MM.1S (cell line): ENCODE measurements around the gene WIPF2.

Experiments used
- DNase-seq: peaks from one replicate; pipeline ENCODE4 v3.0.0-alpha.2; 2015
- H2AFZ ChIP-seq: fragments of 300-600 bp; sonication (generic); 2 replicates; pipeline ENCODE4 v1.6.0; 2016; ENCODE audit warnings: antibody characterized with exemption, low read length
- H3F3A ChIP-seq: fragments of 300-600 bp; sonication (generic); 2 replicates; pipeline ENCODE4 v1.6.1; 2016; ENCODE audit warnings: mild to moderate bottlenecking, antibody characterized with exemption, low read length, moderate library complexity, mixed read lengths; ENCODE audit not compliant: insufficient read depth
- H3K27ac ChIP-seq: fragments of 300-600 bp; sonication (generic); 2 replicates; pipeline ENCODE4 v1.5.1; 2016; ENCODE audit warnings: mild to moderate bottlenecking, low read length
- H3K27me3 ChIP-seq: fragments of 300-600 bp; sonication (generic); replicated peaks from 2 replicates; pipeline ENCODE4 v1.6.0; 2016; ENCODE audit warnings: low read length; ENCODE audit not compliant: insufficient read depth
- H3K36me3 ChIP-seq: fragments of 300-600 bp; sonication (generic); replicated peaks from 2 replicates; pipeline ENCODE4 v1.6.1; 2016; ENCODE audit warnings: mild to moderate bottlenecking, low read length, mixed read lengths; ENCODE audit not compliant: insufficient read depth
- H3K4me1 ChIP-seq: fragments of 300-600 bp; sonication (generic); 2 replicates; pipeline ENCODE4 v1.6.1; 2016; ENCODE audit warnings: low read length, mixed read lengths
- H3K4me2 ChIP-seq: fragments of 300-600 bp; sonication (generic); 2 replicates; pipeline ENCODE4 v1.6.0; 2016; ENCODE audit warnings: low read depth, low read length
- H3K4me3 ChIP-seq: fragments of 300-600 bp; sonication (generic); 2 replicates; pipeline ENCODE4 v1.5.1; 2016; ENCODE audit warnings: low read length, mixed read lengths
- H3K79me2 ChIP-seq: fragments of 300-600 bp; sonication (generic); 2 replicates; pipeline ENCODE4 v1.6.1; 2016; ENCODE audit warnings: mixed run types, low read length, mixed read lengths
- H3K9ac ChIP-seq: fragments of 300-600 bp; sonication (generic); 2 replicates; pipeline ENCODE4 v1.6.1; 2016; ENCODE audit warnings: low read length, mixed read lengths
- H3K9me2 ChIP-seq: fragments of 300-600 bp; sonication (generic); replicated peaks from 2 replicates; pipeline ENCODE4 v1.6.1; 2016; ENCODE audit warnings: mild to moderate bottlenecking, low read length, mixed read lengths; ENCODE audit not compliant: insufficient read depth
- H3K9me3 ChIP-seq: fragments of 300-600 bp; sonication (generic); replicated peaks from 2 replicates; pipeline ENCODE4 v1.6.1; 2016; ENCODE audit warnings: mild to moderate bottlenecking, low read length, mixed read lengths; ENCODE audit not compliant: insufficient read depth
- H4K20me1 ChIP-seq: fragments of 300-600 bp; sonication (generic); 2 replicates; pipeline ENCODE4 v1.6.1; 2016; ENCODE audit warnings: mild to moderate bottlenecking, low read length, moderate library complexity, mixed read lengths; ENCODE audit not compliant: insufficient read depth
- EZH2 ChIP-seq: fragments of 300-600 bp; sonication (generic); optimal IDR thresholded peaks from 2 replicates; pipeline ENCODE3; 2017; ENCODE audit warnings: low read depth, mild to moderate bottlenecking, antibody characterized with exemption, low read length, mixed read lengths
- EZH2phosphoT487 ChIP-seq: fragments of 300-600 bp; sonication (generic); IDR thresholded peaks from 2 replicates; pipeline ENCODE4 v1.6.1; 2018; ENCODE audit warnings: antibody characterized with exemption, low read length
- TF ChIP-seq, protein P1 (sequence below): fragments of 300-600 bp; sonication (generic); IDR thresholded peaks from 2 replicates; pipeline ENCODE4 v1.5.1; 2016; ENCODE audit warnings: antibody characterized with exemption, low read length, mixed read lengths

The WIPF2 gene

DNA sequence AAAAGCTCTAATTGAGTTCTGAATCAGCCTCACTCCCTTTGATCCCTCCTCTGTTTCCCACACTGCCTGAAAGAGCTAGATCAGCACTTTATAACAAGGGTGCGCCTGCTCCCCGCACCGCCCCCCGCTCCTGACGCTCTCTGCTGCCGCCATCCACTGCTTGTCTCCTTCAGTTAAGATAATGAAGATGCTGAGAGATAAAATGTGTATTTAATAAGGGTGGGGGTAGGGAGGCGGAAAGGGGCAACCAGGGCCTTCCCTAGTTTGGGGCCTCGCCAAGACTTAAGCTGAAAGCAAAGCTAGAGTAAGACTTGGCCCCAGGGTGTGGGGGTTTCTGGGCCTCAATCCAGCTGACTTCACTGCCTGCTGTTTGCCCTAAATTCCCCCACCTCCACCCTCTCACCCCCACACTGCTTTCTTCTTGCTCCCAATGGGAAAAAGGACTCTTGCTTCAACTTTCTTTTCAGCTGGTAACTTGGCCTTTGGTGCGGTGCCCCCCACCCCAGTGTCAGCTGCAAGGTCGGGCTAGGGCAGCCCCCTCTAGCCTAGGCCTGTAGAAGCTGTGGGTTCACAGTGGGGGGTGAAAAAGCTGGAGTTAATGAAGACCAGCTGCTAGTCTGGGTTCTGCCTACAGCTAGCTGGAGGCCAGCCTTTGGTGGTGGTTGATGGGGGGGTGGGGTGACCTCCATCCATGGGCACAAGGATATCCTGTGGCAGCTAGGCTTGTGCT, 88.1 kb downstream of the WIPF2 start:
- no peaks in the 10 kb centered on the region for H3K9me2 ChIP-seq
- no peak overlapping the region for H3K9ac ChIP-seq
- no peak for TF ChIP-seq EZH2
- H3K4me2 ChIP-seq = no peak overlapping the region
- no peak overlapping the region for H2AFZ ChIP-seq
- peaks cover 64% of the 10 kb centered on the region for H3K4me1 ChIP-seq
- no peaks in the 10 kb centered on the region for H4K20me1 ChIP-seq
- H3F3A ChIP-seq = peaks cover 22% of the 10 kb centered on the region
- H3K79me2 ChIP-seq = peaks cover 37% of the 10 kb centered on the region
- no peaks in the 10 kb centered on the region for H3K27me3 ChIP-seq
- no peaks in the 10 kb centered on the region for H3K9me3 ChIP-seq
- no peak for DNase-seq
- H3K27ac ChIP-seq = no peak overlapping the region
- no peak overlapping the region for H3K4me3 ChIP-seq
- H3K36me3 ChIP-seq = peaks cover 5% of the 10 kb centered on the region; the same call in 1 of the 2 replicates

DNA sequence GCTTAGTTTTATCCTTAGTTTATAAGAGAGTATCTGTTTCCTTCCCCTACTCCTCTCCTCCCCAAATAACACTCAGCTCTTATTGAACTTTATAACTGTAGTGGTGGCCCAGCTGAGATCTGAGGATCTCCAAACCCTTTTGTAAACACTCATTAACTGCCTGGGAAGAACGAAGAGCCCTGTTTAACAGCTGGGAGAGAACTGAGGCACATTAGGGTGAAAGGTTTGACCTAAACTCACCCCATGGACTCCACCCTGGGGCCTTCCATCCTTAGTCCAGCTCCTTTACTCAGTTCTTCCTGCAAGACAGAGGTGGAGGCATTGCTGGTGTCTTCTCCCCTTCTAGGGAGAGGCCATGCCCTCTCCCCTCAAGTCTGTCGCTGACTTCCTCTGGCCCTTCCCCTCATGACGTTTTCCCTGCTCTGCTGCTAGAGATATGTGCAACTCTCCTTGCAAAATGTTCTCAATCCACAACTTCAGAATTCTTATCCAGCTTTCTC, 88.7 kb downstream of the WIPF2 start:
- H4K20me1 ChIP-seq = no peaks in the 10 kb centered on the region
- peaks cover 70% of the 10 kb centered on the region for H3K4me1 ChIP-seq
- H3K36me3 ChIP-seq = 0 out of 2 replicates have a peak, but pooled peaks cover 4% of the 10 kb centered on the region
- H3K4me3 ChIP-seq = no peak overlapping the region
- no peak overlapping the region for H3K4me2 ChIP-seq
- peaks cover 31% of the 10 kb centered on the region for H3K79me2 ChIP-seq
- no peak overlapping the region for H2AFZ ChIP-seq
- H3K9me2 ChIP-seq = no peaks in the 10 kb centered on the region
- H3K27me3 ChIP-seq = no peaks in the 10 kb centered on the region
- DNase-seq = no peak
- H3K9me3 ChIP-seq = no peaks in the 10 kb centered on the region
- TF ChIP-seq EZH2 (no peak), EZH2phosphoT487 (no peak)
- TF ChIP-seq, protein P1, sequence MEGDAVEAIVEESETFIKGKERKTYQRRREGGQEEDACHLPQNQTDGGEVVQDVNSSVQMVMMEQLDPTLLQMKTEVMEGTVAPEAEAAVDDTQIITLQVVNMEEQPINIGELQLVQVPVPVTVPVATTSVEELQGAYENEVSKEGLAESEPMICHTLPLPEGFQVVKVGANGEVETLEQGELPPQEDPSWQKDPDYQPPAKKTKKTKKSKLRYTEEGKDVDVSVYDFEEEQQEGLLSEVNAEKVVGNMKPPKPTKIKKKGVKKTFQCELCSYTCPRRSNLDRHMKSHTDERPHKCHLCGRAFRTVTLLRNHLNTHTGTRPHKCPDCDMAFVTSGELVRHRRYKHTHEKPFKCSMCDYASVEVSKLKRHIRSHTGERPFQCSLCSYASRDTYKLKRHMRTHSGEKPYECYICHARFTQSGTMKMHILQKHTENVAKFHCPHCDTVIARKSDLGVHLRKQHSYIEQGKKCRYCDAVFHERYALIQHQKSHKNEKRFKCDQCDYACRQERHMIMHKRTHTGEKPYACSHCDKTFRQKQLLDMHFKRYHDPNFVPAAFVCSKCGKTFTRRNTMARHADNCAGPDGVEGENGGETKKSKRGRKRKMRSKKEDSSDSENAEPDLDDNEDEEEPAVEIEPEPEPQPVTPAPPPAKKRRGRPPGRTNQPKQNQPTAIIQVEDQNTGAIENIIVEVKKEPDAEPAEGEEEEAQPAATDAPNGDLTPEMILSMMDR = no peak
- no peak overlapping the region for H3K27ac ChIP-seq
- H3F3A ChIP-seq = peaks cover 27% of the 10 kb centered on the region
- H3K9ac ChIP-seq = no peak overlapping the region

DNA sequence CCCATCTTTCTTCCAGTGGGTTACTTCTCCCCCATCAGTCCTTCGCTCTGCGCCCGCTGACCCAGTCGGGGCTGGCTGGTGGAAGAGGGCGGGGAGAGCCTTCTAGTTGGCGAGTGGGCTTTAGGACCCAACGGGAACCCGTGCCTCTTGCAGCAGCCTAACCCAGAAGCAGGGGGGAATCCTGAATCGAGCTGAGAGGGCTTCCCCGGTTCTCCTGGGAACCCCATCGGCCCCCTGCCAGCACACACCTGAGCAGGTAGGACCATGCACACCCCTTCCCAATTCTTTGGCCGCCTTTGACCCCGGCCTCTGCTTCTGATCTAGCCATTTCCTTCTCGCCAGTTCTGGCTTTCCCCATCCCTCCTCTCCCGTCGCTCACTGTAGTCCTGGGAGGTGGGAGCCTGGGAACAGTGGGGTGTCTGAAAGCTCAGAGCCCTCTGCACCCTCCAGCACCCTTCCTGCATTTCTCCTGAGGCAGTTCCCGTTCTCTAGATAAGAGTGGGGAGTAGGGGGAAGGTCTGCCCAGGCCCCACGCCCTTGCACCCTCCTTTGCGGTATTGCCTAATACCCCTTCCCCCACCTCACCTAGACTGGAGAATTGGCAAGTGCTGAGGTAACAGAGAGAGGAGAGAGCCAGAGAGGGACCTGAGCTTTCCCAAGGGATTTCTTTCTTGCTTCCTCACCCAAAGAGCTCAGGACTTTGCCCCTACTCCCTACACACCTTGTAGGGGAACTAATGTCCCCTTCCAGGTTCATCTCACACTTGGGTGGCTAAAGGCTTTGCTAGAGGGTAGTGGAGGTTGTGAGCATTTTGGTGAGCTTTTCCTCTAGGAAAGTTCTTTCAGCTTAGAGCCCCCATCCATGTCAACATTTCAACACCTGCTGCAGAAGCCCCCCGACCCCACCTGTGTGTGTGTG, 90.2 kb downstream of the WIPF2 start, which contains the start of gene RARA:
RARA (plus strand) TSS at position 150 of the 918 bp plus-strand sequence. CDS start 22,039 bp downstream, outside the sequence.
- H2AFZ ChIP-seq = no peak within 1 kb of the TSS

More for the DNA sequence above, 90.2 kb downstream of the WIPF2 start, which contains the start of gene RARA:
- Histone ChIP-seq H3K4me2 (peak within 1 kb of the TSS; percentile 15; the same call in 1 of the 2 replicates), H3K4me1 (peaks cover 80% of the 10 kb centered on the region), H3K79me2 (peaks cover 16% of the 10 kb centered on the region; the same call in 1 of the 2 replicates), H3K4me3 (no peak within 1 kb of the TSS), H4K20me1 (no peaks in the 10 kb centered on the region), H3K36me3 (no peaks in the 10 kb centered on the region), H3K27me3 (no peaks in the 10 kb centered on the region), H3K27ac (peak within 1 kb of the TSS; percentile 84; the same call in 1 of the 2 replicates), H3K9me3 (no peaks in the 10 kb centered on the region), H3K9ac (no peak within 1 kb of the TSS), H3F3A (peaks cover 40% of the 10 kb centered on the region), H3K9me2 (no peaks in the 10 kb centered on the region)
- TF ChIP-seq, protein P1 = no peak
- TF ChIP-seq EZH2 (no peak), EZH2phosphoT487 (no peak)
- DNase-seq = no peak
